GM12872 (cell line): ENCODE data around the gene SEZ6L.
A peak's percentile ranks its signal among the peaks of the same experiment; 100 is the strongest.

Source experiments
- TF ChIP-seq, protein P1 (sequence below): IDR thresholded peaks from 3 replicates; pipeline ENCODE4 v1.5.1; 2011; ENCODE audit warnings: low read depth, mild to moderate bottlenecking, low read length, moderate library complexity; ENCODE audit not compliant: insufficient read depth

The SEZ6L gene

DNA sequence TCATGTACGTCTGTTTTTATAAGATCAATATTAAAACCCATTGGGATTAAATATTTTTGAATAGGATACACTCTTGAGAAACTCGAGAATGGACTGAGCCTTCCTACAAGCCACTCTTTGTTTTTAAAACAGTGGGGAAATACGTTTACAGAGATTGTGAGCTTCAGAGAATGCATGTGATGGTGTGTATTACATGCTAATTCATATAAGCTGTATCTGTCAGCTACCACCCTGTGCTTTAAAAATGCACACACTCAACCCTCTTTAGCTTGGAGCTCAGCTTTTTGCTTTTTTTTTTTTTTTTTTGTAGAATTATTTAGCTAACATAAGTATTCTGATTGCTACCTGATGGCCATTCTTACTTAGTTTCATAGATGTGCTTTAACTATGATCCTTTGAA is 213.5 kb downstream of the SEZ6L start:
- TF ChIP-seq, protein P1, sequence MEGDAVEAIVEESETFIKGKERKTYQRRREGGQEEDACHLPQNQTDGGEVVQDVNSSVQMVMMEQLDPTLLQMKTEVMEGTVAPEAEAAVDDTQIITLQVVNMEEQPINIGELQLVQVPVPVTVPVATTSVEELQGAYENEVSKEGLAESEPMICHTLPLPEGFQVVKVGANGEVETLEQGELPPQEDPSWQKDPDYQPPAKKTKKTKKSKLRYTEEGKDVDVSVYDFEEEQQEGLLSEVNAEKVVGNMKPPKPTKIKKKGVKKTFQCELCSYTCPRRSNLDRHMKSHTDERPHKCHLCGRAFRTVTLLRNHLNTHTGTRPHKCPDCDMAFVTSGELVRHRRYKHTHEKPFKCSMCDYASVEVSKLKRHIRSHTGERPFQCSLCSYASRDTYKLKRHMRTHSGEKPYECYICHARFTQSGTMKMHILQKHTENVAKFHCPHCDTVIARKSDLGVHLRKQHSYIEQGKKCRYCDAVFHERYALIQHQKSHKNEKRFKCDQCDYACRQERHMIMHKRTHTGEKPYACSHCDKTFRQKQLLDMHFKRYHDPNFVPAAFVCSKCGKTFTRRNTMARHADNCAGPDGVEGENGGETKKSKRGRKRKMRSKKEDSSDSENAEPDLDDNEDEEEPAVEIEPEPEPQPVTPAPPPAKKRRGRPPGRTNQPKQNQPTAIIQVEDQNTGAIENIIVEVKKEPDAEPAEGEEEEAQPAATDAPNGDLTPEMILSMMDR = no peak

DNA sequence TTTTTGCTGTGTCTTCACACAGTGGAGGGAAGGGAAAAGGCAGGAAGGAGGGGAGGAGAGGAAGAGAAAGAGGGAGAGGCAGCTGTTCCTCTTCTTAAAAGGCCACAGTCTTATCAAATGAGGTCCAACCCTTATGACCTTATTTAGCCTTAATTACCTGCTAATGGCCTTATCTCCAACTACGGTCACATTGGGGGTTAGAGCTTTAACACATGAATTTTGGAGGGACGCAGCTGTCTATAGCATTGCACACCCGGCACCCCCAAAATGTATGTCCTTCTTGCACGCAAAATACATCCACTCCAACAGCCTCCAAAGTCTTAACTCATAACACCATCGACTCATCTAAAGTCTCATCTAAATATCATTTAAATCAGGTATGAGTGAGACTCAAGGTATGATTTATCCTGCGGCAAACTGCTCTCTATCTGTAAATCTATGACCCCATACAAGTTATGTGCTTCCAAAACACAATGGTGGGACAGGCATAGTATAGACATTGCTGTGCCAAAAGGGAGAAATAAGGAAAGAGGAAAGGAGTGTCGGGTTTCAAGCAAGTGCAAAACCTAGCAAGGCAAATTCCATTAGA is 214.8 kb downstream of the SEZ6L start:
- TF ChIP-seq, protein P1 = no peak

DNA sequence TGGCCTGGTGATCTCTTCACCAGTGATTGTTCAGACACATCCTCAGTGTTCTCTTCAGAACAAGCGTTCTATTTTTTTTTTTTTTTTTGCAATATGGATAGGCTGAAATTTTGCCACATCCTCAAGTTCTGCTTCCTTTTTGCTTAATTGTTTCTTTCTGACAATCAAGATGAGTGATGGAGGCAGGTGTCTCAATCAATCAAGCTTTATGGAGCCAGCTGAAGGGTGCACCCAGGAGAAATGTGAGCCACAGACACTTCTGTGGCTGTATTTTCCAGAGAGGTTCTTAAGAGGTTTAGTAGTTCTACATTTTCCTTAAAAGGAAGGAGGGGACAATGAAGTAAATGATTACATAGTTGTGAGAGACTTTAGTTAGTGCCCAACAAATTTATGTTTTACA is 215.9 kb downstream of the SEZ6L start:
- TF ChIP-seq, protein P1 = no peak

DNA sequence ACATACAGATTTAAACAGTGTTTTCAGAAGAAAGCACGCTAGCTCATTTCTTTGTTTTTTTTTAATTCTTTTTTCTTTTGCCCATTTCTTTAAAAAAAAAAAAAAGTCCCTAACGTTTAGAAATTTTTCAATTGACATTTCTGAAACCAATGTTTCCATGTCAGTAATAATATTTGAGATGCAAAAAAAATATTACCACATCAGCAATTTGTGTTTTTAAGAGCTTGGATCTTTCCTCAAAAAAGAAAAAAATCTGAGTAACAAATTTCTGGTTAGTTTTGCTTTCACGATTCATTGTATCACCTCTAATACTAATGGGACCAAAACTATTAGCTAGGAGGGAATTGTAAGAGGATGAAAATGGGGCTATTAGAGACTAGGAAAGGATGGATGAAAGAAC is 219.9 kb downstream of the SEZ6L start:
- TF ChIP-seq, protein P1 = no peak

DNA sequence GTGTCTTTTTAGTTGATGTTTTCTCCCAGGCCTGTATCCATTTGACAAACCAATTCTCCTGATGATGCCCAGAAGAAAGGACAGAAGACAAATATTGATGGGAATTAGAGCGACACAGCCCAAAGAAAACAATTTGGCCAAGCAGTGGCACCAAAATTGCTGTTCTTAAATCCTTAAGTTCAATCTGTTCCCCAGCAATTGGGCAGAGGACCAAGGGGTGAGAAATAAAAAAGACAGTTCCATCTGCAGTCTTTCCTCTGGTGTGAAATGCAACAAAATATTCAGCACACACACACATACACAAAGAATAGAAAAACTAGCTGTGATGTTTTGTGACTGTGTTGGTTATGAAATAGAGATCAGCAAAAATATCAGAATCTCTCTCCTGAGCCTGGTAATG is 221.8 kb downstream of the SEZ6L start:
- TF ChIP-seq, protein P1 = no peak

DNA sequence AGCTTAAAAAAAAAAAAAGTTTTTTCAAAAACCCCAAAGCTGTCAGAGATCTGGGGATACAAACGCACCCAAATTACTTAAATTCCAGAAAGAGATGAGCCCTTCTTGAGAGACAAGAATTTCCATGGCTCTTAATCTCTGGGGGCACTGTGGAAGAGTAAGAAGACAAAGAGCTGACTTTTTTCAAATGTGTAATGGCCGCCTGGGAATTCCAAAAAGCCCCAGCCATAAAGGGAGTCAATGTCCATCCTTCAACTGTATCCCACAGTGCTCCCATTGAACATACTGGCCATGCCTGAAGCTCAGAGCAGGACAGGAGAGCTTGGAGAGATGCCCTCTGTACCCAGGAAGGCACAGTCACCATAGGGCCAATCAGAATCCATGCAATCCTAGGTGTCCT is 222.4 kb downstream of the SEZ6L start:
- TF ChIP-seq, protein P1 = no peak

DNA sequence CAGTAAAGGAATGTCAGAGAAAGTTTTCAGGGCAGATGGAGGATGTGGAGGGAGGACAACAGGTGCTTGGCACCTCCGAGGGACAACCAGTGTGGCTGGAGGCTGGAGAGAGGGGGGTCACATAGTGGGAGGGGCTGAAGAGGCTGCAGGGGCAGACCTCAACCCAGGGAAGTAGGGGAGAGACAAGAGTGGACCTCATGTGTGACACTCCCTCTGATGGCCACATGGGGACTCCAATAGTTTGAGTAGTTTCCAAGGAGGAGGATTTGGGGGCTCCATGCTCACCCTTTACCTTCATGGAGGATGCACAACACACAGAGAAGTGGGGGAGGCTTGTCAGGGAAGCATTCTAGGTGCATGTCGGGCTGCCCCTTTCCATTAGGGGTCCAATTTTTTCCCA is 224.7 kb downstream of the SEZ6L start:
- TF ChIP-seq, protein P1 = peak; percentile 49
